Fibroblast of pulmonary artery (primary cell): ENCODE measurements around the gene IQCM.
A peak's percentile ranks its signal among the peaks of the same experiment; 100 is the strongest.

Source experiments
- DNase-seq: peaks from one replicate; pipeline ENCODE4 v3.0.0-alpha.2; 2010; ENCODE audit warnings: low read depth
- H3K4me3 ChIP-seq: replicated peaks from 2 replicates; pipeline ENCODE4 v1.5.1; 2011; ENCODE audit warnings: low read depth, mild to moderate bottlenecking, control low read depth, low read length, moderate library complexity
- CTCF ChIP-seq: IDR thresholded peaks from 2 replicates; pipeline ENCODE4 v1.5.1; 2011; ENCODE audit warnings: mild to moderate bottlenecking, control low read depth, low read length, inconsistent platforms; ENCODE audit errors: missing control alignments

The IQCM gene

GRCh38 chr4:149785696-149786431 is 29.8 kb downstream of the IQCM start:
- TF ChIP-seq CTCF: no peak
- H3K4me3 ChIP-seq: no peak overlapping the region
- DNase-seq: peak; percentile 56

GRCh38 chr4:149784018-149784417 is 31.6 kb downstream of the IQCM start:
- no peak overlapping the region for H3K4me3 ChIP-seq
- no peak for TF ChIP-seq CTCF
- DNase-seq: peak; percentile 68

- peak; percentile 73 for DNase-seq
- no peak overlapping the region for H3K4me3 ChIP-seq
- no peak for TF ChIP-seq CTCF
Observed at GRCh38 chr4:149781150-149781549, 34.5 kb downstream of the IQCM start.

GRCh38 chr4:149768477-149768876 is 47.2 kb downstream of the IQCM start:
- DNase-seq: no peak
- no peak for TF ChIP-seq CTCF
- no peak overlapping the region for H3K4me3 ChIP-seq

GRCh38 chr4:149766135-149766534 is 49.5 kb downstream of the IQCM start:
- no peak for DNase-seq
- H3K4me3 ChIP-seq: no peak overlapping the region

GRCh38 chr4:149765630-149766029 is 50.0 kb downstream of the IQCM start:
- H3K4me3 ChIP-seq: no peak overlapping the region
- TF ChIP-seq CTCF: no peak
- DNase-seq: peak; percentile 26

More at GRCh38 chr4:149766135-149766534, 49.5 kb downstream of the IQCM start:
- no peak for TF ChIP-seq CTCF

GRCh38 chr4:149755969-149756368 is 59.7 kb downstream of the IQCM start:
- no peak for TF ChIP-seq CTCF
- no peak for DNase-seq
- H3K4me3 ChIP-seq: no peak overlapping the region
